GM21619 (cell line): ENCODE measurements around the gene ABO.
"Not testable (repeated sequence)": the region's sequence is repeated elsewhere in the genome, so short reads cannot be mapped to it uniquely, and the experiment has no call there.

Source experiments
- ATAC-seq: cut with Tn5 transposase; IDR thresholded peaks from one replicate; pipeline ENCODE4 v1.9.1; 2021; ENCODE audit not compliant: unreplicated experiment

The ABO gene

DNA sequence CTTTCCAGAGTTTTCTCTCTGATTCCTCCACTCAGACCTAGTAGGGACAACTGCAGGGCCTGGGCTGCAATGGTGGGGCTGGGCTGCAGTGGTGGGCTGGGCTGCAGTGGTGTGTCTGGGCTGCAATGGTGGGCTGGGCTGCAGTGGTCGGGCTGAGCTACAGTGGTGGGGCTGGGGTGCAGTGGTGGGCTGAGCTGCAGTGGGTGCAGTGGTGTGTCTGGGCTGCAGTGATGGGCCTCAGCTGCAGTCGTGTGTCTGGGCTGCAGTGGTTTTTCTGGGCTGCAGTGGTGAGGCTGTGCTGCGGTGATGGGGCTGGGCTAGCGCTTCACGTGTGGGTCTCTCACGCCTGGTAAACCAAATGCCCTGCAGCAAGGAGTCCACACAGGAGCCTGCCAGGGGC is 27.4 kb downstream of the ABO start:
- no peak for ATAC-seq

DNA sequence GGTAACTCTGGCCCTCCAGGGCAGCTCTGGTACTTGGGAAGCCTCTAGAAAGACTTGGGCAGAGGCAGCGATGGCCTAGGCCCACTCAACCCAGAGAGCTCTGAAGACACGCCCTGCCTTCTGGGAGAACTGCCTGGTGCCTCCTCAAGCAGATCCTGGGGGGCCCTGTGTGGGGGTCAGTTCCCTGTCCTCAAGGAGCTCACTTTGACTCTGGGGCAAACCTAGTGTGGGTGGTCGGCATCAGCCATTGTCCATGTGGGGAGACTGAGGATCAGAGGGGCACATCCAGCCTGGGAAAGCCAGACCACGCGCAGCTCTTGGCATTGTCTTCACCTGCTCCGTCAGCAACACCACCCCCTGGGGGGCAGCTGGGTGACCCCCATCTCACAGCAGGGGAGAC is 28.0 kb downstream of the ABO start:
- no peak for ATAC-seq

DNA sequence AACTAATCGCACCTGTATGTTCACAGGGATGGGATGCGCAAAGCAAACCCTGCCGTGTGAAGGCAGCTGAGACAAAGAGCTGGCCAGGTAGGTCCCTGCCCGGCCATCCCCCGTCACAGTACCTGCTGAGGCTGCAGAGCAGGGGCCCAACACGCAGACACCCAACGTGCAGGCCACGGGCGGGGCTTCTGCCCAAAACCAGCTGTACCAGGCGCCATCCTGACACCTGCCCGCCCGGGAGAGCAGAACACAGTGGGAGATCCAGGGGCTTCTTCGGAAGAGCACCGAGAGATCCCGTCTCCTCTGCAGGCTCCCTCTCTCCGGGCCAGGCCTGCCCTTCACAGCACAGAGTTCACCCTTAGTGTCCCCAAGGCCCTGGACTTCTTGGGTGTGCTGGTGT is 28.4 kb downstream of the ABO start:
- no peak for ATAC-seq

DNA sequence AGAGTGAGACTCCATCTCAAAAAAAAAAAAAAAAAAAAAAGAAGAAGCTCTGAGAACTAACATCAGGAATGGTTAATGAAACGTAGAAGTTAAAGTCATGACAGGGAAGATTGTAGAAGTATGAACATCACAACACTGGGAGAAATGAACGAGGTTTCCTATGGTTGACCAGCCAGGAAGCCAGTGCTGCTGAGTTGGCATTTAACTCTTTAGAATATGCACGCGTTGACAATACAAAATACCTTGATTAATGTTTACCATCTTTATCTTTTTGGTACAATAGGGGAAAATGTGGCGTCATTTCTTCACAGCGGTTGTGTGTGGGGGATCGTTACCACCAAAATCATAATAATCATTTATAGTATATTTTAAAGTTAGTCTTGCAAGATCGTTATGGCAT is 32.0 kb downstream of the ABO start:
- ATAC-seq, result no peak

DNA sequence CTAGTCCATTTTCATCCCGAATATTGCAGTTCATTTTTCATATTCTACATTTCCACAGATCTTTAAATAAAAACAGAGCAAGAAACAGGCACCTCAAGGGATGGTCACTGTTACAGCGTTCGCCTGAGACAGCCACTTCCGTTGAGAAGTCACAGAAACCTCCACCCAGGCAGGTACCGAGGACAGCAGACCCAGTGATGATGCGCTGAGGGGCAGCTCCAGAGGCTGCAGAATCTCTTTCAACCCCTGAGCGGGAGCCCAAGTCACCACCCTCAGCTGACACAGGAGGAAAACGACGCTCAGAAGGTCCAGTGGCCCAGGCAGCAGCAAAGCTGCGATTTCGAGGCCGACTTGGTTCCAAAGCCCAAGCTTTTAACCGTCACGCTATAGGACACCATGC is 32.8 kb downstream of the ABO start:
- ATAC-seq, result no peak

DNA sequence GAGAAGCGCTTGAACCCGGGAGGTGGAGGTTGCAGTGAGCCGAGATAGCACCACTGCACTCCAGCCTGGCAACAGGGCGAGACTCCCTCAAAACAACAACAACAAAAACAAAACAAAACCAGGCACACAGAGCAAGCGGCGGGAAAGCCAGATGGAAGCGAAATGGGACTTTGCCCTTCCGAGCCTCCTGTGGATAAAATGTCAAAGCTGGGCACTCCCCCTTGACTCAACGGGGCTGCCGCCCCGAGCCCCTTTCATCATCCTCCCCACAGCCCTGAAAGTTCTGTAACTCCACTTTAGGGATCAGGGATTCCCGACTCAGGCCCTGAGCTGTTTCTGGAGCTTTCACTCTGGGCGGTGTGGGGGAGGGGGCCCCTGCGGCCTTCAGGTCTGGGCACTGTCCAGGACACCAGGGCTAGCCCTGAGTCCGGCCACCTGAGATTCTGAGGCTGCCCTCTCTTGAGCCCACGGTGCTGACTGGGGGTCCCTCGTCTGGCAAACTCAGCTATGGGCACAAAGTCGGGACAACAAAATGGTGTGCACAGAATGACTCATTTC is 35.4 kb downstream of the ABO start:
- ATAC-seq, result no peak

DNA sequence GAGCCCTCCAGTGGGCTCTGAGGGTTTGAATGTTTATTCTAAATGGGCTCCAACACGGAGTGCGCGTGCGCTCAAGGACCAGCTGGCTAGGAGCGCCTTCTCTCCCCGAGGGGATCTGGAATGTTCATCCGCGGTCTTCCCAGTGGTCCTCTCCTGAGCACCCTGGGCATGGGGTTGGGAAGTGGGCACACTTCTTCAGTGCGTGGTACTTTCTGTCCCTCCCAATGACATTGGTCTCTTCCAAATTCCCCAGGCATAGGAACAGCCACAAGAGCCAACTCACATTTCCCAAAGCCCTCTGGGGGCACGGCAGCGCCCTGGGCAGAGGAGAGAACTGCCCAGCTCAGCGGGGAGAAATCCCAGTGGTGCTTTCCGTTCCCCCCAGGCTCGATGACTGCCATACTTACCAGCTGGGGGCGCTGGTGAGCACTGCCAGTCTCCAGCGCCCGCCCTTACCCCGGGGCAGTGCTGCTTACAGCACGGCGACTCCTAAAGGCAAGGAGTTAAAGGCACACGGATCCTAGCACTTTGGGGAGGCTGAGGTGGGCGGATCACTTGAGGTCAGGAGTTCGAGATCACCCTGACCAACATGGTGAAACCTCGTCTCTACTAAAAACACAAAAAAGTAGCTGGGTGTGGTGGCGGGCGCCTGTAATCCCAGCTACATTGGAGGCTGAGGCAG is 36.0 kb downstream of the ABO start:
- ATAC-seq, result no peak

DNA sequence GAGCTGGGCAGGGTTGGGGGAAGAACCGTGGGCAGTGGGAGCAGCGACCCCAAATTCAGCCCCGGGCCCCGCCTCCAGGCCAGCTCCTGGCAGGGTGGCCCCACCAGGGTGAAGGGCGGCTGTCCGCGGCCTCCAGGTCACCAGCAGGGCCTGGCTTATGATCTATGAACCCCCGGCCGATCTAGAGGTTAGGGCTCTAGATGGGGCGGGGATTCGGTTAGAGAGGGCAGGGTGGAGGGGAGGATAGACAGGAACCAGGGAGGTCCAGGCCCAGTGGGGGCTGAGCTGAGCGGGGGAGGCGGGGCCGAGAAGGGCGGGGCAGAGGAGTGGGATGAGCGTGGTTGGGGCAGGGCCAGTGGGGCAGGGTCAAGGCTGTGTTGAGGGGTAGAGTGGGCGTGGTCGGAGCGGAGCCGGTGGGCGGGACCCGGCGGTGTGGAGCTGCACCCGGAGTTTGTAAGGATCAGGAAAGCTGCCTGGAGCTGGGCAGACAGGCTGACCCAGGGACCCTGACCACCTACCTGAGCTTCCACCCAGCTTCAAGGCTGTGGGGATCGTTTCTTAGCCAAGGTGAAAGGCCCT is 36.6 kb downstream of the ABO start:
- ATAC-seq, result no peak

DNA sequence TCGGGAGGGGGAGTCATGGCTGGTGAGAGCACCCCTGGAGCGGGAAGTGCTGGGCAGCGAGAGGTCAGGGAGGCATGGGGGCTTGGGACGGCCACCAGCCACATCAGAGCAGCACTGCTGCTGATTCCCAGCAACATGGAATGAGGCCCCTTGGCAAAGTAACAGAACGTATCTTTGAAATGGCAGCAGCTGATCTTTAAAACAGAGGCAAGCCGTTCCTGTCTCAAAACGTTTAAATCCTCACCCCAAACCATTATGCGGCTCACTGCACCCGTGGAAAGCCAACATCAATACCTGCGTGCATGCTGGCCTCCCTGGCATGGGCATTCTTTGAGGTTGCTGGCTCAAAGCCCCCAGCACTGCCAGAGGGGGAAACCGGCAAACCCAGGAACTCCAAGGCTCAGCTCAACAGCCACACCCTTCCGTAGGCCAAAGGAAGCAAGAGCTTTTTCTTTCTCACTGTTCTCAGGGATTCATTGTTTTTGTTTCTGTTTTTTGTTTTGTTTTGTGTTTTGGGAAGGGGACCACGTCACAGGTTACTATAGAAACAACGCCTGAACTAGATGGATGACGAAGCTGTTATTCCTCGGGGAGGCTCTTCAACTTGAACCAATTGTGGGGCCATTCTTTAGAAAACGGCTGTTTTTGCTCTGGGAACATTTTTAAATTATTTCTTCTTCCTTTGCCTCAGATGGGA is 37.8 kb downstream of the ABO start:
- ATAC-seq, result no peak

DNA sequence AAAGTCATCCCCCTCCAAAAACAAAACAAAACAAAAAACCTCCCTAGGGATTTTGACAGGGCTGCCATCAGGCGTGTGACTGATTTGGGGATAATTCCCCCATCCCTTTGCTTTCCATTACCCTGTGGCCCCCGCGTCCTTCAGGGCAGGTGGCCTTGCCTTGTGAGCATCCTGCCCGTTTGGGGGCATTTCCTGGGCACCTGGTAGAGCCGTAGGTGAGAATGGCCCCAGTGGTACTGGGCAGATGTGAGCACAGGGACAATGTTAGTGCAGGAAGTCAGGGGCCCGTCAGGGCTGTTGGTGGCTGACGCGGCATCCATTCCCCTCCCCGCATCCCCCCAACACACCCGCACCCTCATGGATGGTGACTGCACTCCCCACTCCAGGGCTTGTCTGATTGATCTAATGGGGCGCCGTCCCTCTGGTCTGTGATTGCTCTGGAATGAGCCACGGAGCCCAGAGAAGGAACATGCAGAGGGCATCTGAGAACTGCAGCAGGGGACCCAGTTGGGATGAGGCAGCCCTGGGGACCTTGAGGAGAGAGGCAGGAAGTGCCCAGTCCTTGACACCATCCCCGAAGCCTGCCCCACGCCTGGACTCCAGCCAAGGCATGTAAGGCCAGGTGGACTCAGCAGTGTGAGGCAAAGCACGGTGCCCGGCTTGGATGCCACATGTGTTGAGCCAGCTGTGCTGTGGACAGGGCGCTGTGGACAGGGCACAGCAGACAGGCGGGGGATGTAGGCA is 38.5 kb downstream of the ABO start:
- not testable (repeated sequence) for ATAC-seq

DNA sequence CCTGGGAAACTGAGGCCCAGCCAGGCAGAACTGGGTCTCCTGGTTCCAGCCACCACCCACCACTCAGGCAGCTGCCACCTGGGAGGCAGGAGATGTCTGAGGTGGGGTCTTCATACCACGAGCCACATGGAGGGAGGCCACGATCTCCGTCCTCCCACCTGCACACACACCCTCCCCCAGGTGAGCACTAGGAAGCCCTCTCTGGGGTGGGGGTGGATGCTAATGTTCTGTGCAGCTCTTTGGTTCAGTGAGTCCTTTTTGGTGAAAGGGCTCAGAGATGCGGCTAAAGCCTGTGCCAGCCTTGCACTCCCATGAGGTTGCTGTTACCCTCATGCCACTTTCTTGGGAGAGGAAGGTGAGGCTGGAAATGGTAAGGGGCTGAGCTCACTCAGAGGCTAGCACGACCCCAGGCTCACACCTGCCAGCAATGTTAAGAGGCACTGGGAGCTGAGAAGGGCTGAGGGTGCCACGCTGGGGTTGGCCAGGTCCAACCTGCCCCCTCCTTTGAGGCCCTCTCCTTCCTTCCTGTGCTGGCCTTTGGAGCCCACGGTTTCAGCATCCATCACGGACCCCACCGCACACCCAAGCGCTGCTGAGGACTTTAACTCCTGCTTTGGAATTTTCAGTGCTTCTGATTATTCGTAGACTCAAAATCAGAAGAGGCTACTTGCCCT is 39.3 kb downstream of the ABO start:
- no peak for ATAC-seq

DNA sequence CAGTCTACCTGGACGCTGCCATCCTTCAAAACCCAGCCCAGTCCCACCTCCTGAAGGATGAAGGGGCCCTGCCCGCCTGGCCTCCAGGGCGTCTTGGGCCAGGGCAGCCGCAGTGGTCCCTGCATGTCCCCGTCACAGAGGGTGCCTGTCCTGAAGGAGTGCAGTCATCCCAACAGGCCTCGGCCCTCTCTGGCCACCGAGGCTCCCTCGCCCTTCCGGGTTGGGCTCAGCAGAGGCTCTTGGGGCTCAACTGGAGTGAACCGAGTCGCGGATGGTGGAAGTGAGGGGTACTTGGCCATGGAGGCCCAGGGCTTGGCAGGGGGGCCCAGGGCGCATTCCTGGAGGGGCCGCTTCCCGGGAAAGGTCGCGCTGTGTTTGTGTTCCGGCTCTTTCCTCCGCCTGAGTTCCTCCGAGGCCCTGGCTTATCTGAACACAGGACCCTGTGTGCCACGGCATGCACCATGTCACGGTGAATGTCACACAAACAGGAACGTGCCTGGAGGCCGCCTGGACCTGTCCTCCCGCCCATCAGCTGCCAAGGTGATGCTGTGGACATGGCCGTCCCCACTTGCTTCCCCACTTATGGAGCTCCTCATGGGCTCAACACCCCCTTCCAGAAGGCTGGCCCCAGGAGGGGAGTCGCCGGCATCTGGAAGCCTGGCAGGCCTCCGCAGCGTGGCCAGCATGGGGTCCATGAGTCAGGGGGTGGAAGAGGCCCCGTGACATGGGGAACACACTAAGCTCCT is 40.3 kb downstream of the ABO start:
- no peak for ATAC-seq

DNA sequence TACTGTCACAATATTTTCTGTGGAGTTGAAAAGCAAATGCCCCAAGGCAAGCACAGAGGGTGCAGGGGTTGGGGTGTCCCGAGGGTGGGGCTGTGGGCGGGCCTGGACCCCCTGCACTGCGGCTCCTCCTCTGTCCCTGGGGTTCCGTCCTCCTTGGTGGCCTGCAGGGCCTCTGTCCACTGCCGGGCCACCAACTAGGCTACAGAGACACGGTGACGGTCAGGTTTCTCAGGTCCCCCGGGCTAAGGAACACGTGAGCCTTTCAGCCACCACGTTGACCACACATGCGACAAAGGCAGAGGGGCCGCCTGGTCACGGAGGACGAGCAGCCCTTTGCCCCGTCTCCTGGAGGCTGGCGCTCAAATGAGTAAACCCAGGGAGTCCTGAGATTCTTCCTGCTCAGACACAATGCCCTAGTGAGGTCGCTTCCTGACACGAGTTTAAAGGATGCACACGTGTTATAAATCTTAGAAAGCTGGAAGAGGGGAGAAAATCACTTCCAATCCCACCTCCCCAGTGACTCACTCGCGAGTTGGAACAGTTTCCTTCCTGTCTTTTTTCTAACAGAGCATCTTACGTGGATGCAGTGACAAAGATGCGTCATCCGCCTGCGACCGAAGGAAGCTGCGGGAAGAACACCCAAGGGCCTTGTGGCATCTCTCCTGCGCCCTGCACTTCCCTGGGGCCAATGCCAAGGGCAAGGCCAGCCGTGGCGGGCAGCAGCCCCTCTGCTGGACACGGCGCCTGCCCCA is 41.1 kb downstream of the ABO start:
- no peak for ATAC-seq

DNA sequence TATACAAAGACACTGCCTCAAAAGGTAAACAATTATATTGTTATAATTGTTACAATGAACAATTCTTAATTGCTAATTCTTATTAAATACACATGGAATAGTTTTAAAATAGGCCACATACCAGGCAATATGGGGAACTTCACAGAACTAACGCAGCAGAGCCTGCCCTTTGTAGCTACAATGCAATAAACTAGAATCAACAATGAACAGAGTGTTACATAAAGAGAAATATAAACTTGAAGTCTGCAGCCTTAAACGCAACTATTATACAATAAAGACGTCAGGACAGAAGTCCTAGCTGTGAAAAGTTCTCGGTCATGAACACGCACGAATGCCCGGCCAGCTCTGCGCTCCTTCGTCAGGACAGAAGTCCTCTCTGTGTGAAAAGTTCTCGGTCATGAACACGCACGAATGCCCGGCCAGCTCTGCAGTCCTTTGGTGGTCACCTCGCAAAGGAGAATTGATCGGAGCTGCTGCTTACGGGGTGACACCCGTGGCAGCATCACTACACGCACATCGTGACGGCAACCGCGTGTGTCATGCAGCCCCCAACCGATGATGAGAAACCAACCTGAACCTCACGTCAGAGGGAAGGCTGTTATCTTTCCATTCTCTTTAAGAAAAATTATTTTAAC is 43.0 kb downstream of the ABO start:
- not testable (repeated sequence) for ATAC-seq

DNA sequence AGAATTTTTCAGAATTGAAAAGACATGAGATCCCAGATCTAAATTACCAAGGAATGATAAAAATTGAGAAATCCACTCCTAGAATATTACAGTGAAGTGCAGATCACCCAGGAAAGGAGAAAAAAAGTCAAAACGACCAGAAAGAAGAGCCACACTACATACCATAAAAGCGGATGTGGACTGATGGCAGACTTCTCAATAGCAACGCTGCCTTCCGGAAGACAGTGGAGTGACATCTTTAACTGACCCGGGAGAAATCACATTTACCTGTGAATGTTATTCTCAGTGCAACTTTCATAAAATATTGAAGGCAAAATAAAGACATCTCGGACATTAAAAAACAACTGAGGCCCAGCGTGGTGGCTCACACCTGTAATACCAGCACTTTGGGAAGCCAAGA is 44.5 kb downstream of the ABO start:
- ATAC-seq, result not testable (repeated sequence)

DNA sequence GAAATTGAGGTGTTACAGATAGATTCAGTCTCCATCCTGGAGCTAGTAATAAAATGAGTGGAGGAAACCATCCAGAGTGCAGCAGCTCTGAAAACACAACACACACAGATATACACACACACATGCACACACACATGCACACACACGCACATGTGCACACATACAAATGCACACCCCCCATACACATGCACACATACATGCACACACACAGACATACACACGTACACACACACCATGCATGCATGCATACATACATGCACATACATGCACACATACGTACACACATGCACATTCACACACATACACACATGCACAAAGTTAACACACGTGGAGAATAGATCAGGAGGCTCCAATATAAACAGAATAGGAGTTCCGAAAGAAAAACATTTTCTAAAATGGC is 44.9 kb downstream of the ABO start:
- no peak for ATAC-seq

DNA sequence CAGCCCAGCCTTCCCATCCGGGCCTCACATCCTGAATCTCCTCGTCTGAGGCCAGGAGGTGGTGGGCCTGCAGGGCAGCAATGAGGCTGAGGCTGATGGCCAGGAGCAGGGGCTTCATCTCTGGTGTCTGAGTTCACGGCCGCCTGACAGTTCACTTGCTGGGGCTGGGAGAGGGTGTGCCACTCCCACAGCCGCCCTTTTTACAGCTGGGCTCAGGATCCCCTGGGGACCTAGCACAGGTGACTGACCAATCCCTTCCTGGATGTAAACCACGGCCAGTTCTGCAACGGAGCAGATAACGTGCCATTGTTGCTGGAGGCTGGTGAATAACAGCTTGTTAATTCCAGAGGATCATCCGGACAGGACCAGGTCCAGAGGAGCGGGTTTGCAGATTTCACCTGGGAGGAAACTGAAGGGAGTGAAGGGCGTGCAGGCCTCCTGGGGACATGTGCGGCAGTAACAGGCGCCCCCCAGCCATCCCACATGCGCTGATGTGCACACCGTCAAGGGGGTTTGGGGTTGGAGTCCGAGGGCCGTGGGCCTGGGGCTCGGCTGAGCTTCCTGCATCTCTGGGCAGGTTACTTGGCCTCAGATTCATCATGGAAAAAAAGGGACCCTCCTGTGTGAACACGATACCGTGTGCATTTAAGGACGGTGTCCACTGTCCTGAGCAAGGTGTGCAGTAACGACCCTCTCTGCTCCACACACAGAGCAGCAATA is 46.4 kb downstream of the ABO start:
- not testable (repeated sequence) for ATAC-seq

DNA sequence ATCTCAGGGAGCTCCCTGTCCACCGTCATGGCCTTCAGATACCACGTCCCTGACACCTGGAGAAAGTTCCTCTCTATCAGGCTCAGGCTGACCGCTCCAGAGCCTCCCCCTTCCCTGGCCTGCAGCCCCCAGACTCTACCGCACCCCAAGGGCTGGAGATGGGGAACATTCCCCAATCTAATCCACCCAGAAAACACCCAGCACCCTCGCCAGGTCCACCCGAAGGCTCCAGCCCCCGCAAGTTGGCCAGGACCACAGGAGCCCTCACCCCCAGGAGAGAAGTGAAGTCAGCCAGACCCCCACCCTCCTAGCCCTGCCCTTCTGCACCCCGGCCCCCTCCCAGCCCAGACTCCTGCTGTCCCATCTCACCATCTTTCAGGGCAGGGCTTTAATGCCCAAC is 47.0 kb downstream of the ABO start:
- ATAC-seq, result not testable (repeated sequence)
